HepG2 (cell line): ENCODE measurements around the gene NSMCE1. TPM values are rescaled to one million over a fixed set of nuclear protein-coding genes. Genes with fewer than 3 reads are reported as not detected.
A peak's percentile ranks its signal among the peaks of the same experiment; 100 is the strongest.

ENCODE experiments used
- ERF ChIP-seq: IDR thresholded peaks from 2 replicates; pipeline ENCODE4 v1.6.1; 2018; ENCODE audit warnings: missing biosample characterization, missing genetic modification reagents
- HMGXB3 ChIP-seq: sonication (generic); formaldehyde crosslinking; IDR thresholded peaks from 2 replicates; pipeline ENCODE4 v1.4.0; 2020; ENCODE audit warnings: missing genetic modification reagents, borderline replicate concordance
- KMT2A ChIP-seq: sonication (generic); formaldehyde crosslinking; IDR thresholded peaks from 2 replicates; pipeline ENCODE4 v1.4.0; 2020; ENCODE audit warnings: missing genetic modification reagents
- NFRKB ChIP-seq: fragments of 450-650 bp; IDR thresholded peaks from 2 replicates; pipeline ENCODE4 v1.6.1; 2017
- SP1 ChIP-seq, 2 experiments: fragments of 450-650 bp in 1 of 2; sonication (generic) in 1 of 2; formaldehyde crosslinking in 1 of 2; IDR thresholded peaks; 2 replicates each; pipeline versions ENCODE4 v1.4.0 to v1.6.1; 2016 to 2020; ENCODE audit warnings: missing genetic modification reagents in 1 of 2
- SRSF4 ChIP-seq: fragments of 200-400 bp; formaldehyde crosslinking; IDR thresholded peaks from one replicate; pipeline ENCODE4 v1.6.1; 2018; ENCODE audit warnings: mild to moderate bottlenecking, low read depth, low read length, moderate library complexity; ENCODE audit not compliant: poor library complexity, severe bottlenecking
- TBX3 ChIP-seq: fragments of 450-650 bp; IDR thresholded peaks from 2 replicates; pipeline ENCODE4 v1.6.1; 2017; ENCODE audit warnings: antibody characterized with exemption, mild to moderate bottlenecking, inconsistent platforms, borderline replicate concordance
- TEAD2 ChIP-seq: sonication (generic); formaldehyde crosslinking; IDR thresholded peaks from 2 replicates; pipeline ENCODE4 v1.9.0; 2021; ENCODE audit warnings: missing genetic modification reagents
- TOE1 ChIP-seq: sonication (generic); formaldehyde crosslinking; IDR thresholded peaks from 2 replicates; pipeline ENCODE4 v1.4.0; 2020; ENCODE audit warnings: mild to moderate bottlenecking, missing genetic modification reagents
- TOPORS ChIP-seq: sonication (generic); formaldehyde crosslinking; IDR thresholded peaks from 2 replicates; pipeline ENCODE4 v1.8.0; 2023; ENCODE audit warnings: mild to moderate bottlenecking, missing genetic modification reagents
- ZFP41 ChIP-seq: sonication (generic); formaldehyde crosslinking; IDR thresholded peaks from 2 replicates; pipeline ENCODE4 v1.4.0; 2020; ENCODE audit warnings: mild to moderate bottlenecking, missing genetic modification reagents, borderline replicate concordance
- ZNF143 ChIP-seq: sonication (generic); formaldehyde crosslinking; IDR thresholded peaks from 2 replicates; pipeline ENCODE4 v1.4.0; 2020; ENCODE audit warnings: missing genetic modification reagents
- ZNF18 ChIP-seq: sonication (generic); formaldehyde crosslinking; IDR thresholded peaks from 2 replicates; pipeline ENCODE4 v1.8.0; 2022; ENCODE audit warnings: mild to moderate bottlenecking, missing genetic modification reagents; ENCODE audit not compliant: insufficient replicate concordance
- ZNF225 ChIP-seq: sonication (generic); formaldehyde crosslinking; IDR thresholded peaks from 2 replicates; pipeline ENCODE4 v1.4.0; 2020; ENCODE audit warnings: mild to moderate bottlenecking, missing genetic modification reagents
- ZNF281 ChIP-seq: sonication (generic); formaldehyde crosslinking; IDR thresholded peaks from 2 replicates; pipeline ENCODE4 v1.4.0; 2020; ENCODE audit warnings: missing genetic modification reagents, borderline replicate concordance
- ZNF282 ChIP-seq: fragments of 450-650 bp; IDR thresholded peaks from 2 replicates; pipeline ENCODE4 v1.6.1; 2018; ENCODE audit not compliant: partially characterized antibody
- ZNF430 ChIP-seq: sonication (generic); formaldehyde crosslinking; IDR thresholded peaks from 2 replicates; pipeline ENCODE4 v1.9.0; 2021; ENCODE audit warnings: mild to moderate bottlenecking, missing genetic modification reagents
- ZNF556 ChIP-seq: sonication (generic); formaldehyde crosslinking; IDR thresholded peaks from 2 replicates; pipeline ENCODE4 v1.4.0; 2020; ENCODE audit warnings: mild to moderate bottlenecking, missing genetic modification reagents, borderline replicate concordance
- ZNF589 ChIP-seq: sonication (generic); formaldehyde crosslinking; conservative IDR thresholded peaks from 2 replicates; pipeline ENCODE4 v1.8.0; 2022; ENCODE audit warnings: mild to moderate bottlenecking, moderate library complexity, missing genetic modification reagents
- ZNF891 ChIP-seq: sonication (generic); formaldehyde crosslinking; IDR thresholded peaks from 2 replicates; pipeline ENCODE4 v1.5.0; 2020; ENCODE audit warnings: mild to moderate bottlenecking, missing genetic modification reagents
- polyA plus RNA-seq, 8 experiments: library from polyadenylated mRNA; depleted of rRNA in 3 of 8; stranded (reverse) in 7 of 8; unstranded in 1 of 8; fragments of >200 nt; fragmentation: Illumina TruSeq in 4 of 8; extraction: Trizol in 4 of 8; gene quantifications; 2 replicates each; pipeline versions ENCODE4 v1.2.1 to v1.2.3, GENCODE V29; 2011 to 2016; ENCODE audit warnings: low read depth in 4 of 8, missing spikeins in 1 of 8, mixed read lengths in 1 of 8; ENCODE audit not compliant: insufficient read depth in 1 of 8
- total RNA-seq, 5 experiments: library from RNA; depleted of rRNA; stranded (reverse); fragments of >200 nt; fragmentation: Illumina TruSeq; extraction: Trizol; gene quantifications; 2 replicates each; pipeline ENCODE4 v1.2.3, GENCODE V29; 2016; ENCODE audit warnings: low read depth in 1 of 5
- TF ChIP-seq, protein P1 (sequence below): sonication (generic); formaldehyde crosslinking; IDR thresholded peaks from 2 replicates; pipeline ENCODE4 v1.4.0; 2020; ENCODE audit warnings: mild to moderate bottlenecking, missing genetic modification reagents

NSMCE1 gene
- total and polyA plus RNA-seq, 2 of the 13 experiments (the other 11 are each of a cell fraction or from before 2014, with no cell fraction given), result 42.7 to 52.9 TPM

DNA sequence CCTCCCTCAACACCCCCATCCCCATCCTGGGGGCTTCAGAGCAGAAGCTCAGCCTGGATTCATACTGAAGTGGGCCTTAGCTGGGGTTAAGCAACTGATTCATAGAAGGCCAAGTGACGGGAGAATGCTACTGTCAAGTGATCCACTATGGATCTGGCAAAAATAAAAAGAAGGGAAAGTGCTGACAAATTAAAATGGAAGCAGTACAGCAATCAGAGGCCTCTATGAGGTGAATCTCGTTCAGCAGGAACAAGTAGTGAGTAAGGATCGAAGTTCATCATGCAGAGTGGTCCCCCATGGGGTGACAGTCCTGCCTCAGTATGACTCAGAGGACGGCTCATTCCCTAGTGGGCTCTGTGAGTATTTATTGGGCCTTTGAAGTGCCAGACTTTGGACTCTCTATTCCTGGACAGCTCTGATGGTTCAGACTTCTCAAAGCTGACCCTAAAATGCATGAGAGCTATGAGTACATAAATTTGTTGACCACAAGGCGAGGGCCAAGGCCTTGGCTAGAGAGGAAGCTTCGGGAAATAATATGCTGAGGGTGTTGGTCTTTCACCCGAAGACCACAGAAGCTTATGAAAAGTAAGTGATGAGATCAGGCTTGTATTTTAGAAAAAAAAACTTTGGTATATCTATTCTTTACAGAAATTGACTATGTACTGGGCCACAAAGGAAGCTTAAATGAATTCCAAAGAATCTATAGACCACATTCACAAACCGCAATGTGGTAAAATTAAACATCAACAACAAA is 5.3 kb upstream of the NSMCE1 start (continued):
- TF ChIP-seq HMGXB3 (CRISPR knock-in tag) (peak; percentile 23), ZNF891 (CRISPR knock-in tag) (no peak), ZNF225 (CRISPR knock-in tag) (no peak), ZFP41 (CRISPR knock-in tag) (no peak; the same call in 1 of the 2 replicates), NFRKB (no peak), ZNF589 (CRISPR knock-in tag) (no peak), TBX3 (peak; percentile 78; the same call in 1 of the 2 replicates), TEAD2 (CRISPR knock-in tag) (no peak), ERF (CRISPR knock-in tag) (peak; percentile 95), SRSF4 (no peak), KMT2A (CRISPR knock-in tag) (peak; percentile 32; the same call in 1 of the 2 replicates), TOE1 (CRISPR knock-in tag) (no peak), ZNF556 (CRISPR knock-in tag) (peak; percentile 82; the same call in 1 of the 2 replicates), TOPORS (CRISPR knock-in tag) (peak; percentile 32; the same call in 1 of the 2 replicates), ZNF282 (no peak), ZNF143 (CRISPR knock-in tag) (peak; percentile 55; the same call in 1 of the 2 replicates), SP1 (IDR thresholded peaks at IDR 0.05) (no peak), SP1 (CRISPR knock-in tag; IDR thresholded peaks at IDR 0.05) (0 out of 2 replicates have a peak, but pooled peaks have one; percentile 11), ZNF281 (peak; percentile 74; the same call in 1 of the 2 replicates), ZNF18 (CRISPR knock-in tag) (peak; percentile 79), ZNF430 (peak; percentile 97)
- TF ChIP-seq, protein P1, sequence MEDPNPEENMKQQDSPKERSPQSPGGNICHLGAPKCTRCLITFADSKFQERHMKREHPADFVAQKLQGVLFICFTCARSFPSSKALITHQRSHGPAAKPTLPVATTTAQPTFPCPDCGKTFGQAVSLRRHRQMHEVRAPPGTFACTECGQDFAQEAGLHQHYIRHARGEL (CRISPR knock-in tag), result no peak
